ENCODE measurements around the gene PRADC1.
"Not testable (repeated sequence)": the region's sequence is repeated elsewhere in the genome, so short reads cannot be mapped to it uniquely, and the experiment has no call there.

The PRADC1 gene

GRCh38 chr2:73210696-73211095 lies 22.3 kb downstream of the PRADC1 start:
- DNase-seq (ENCODE audit: extremely low spot score, insufficient read length, low read depth) = no peak
- no peak for FAIRE-seq

- no peak for FAIRE-seq
- no peak for DNase-seq (ENCODE audit: extremely low spot score, insufficient read length, low read depth)
Measured at GRCh38 chr2:73210019-73210418, 23.0 kb downstream of the PRADC1 start.

- DNase-seq (ENCODE audit: extremely low spot score, insufficient read length, low read depth) (no peak), FAIRE-seq (no peak)
Measured at GRCh38 chr2:73208258-73208657, 24.8 kb downstream of the PRADC1 start.

GRCh38 chr2:73205611-73206010 lies 27.4 kb downstream of the PRADC1 start:
- no peak for DNase-seq (ENCODE audit: extremely low spot score, insufficient read length, low read depth)
- no peak for FAIRE-seq

GRCh38 chr2:73203055-73203681 lies 29.9 kb downstream of the PRADC1 start:
- no peak for FAIRE-seq
- DNase-seq (ENCODE audit: extremely low spot score, insufficient read length, low read depth) = no peak

GRCh38 chr2:73202156-73203054 lies 30.6 kb downstream of the PRADC1 start, which contains the start of gene NOTO:
TSS of gene NOTO (plus strand) at chr2:73202574. CDS start at chr2:73202667, 93 bp downstream.
- no peak for FAIRE-seq

GRCh38 chr2:73200281-73200680 lies 32.8 kb downstream of the PRADC1 start:
- FAIRE-seq; DNase-seq (ENCODE audit: extremely low spot score, insufficient read length, low read depth): not testable (repeated sequence)

More at GRCh38 chr2:73202156-73203054, 30.6 kb downstream of the PRADC1 start, which contains the start of gene NOTO:
- DNase-seq (ENCODE audit: extremely low spot score, insufficient read length, low read depth) = no peak

- DNase-seq (ENCODE audit: extremely low spot score, insufficient read length, low read depth) = no peak
- no peak for FAIRE-seq
Measured at GRCh38 chr2:73197579-73197978, 35.5 kb downstream of the PRADC1 start.

- DNase-seq (ENCODE audit: extremely low spot score, insufficient read length, low read depth) (no peak), FAIRE-seq (no peak)
Measured at GRCh38 chr2:73187549-73187948, 45.5 kb downstream of the PRADC1 start.

DNA sequence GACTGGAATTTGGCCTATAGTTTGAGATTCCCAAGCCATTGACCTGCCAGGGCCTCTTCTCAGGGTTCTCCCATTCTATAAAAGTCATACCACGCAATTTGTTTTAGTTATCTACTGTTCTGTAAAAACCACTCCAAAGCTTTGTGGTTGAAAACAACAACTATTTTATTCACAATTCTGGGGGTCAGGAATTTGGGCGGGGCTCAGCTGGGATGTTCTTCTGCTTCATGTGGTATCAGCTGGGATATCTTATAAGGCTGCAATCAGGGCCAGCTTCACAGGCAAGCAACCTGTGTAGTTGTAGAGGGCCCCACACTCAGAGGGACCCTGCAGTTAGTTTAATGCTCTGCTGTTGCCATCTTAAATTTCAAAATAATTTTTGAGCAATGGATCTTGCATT lies 47.1 kb downstream of the PRADC1 start:
- no peak for DNase-seq (ENCODE audit: extremely low spot score, insufficient read length, low read depth)
- no peak for FAIRE-seq

All from GM18507 (cell line).